HCT116 (cell line): ENCODE data around the gene MYLK. TPM values are rescaled to one million over a fixed set of nuclear protein-coding genes. Genes with fewer than 3 reads are reported as not detected.

ENCODE experiments used
- ATAC-seq: fragments of 200-7000 bp; cut with Tn5 transposase; 2 replicates; pipeline ENCODE4 v1.9.1; 2020; ENCODE audit warnings: mild to moderate bottlenecking, moderate library complexity
- BruUV-seq: library from RNA; stranded (reverse); fragments of 400-500 nt; replicated peaks from 2 replicates; lab custom pipeline; 2021; lab: Mats Ljungman, UMichigan
- CTCF ChIA-PET: fragments of 300-600 bp; sonication (Branson Sonifier 250); formaldehyde crosslinking; loops from one replicate; lab custom pipeline; 2021; ENCODE audit warnings: antibody characterized with exemption; lab: Charles Lee
- POLR2A ChIA-PET: fragments of 300-600, 350-600 bp; sonication (Branson Sonifier 250); formaldehyde crosslinking; loops from one replicate; lab custom pipeline; 2021; ENCODE audit warnings: antibody characterized with exemption; lab: Charles Lee
- RAD21 ChIA-PET, 2 experiments: fragments of 300-600 bp; sonication (Branson Sonifier 250); formaldehyde crosslinking; loops; one replicate each; lab custom pipeline; 2023; ENCODE audit warnings: low total read pairs in 2 of 2; ENCODE audit not compliant: uncharacterized antibody in 2 of 2, unreplicated experiment in 2 of 2, low non-redundant PET in 1 of 2; lab: Charles Lee
- DNase-seq: peaks from one replicate; pipeline ENCODE4 v3.0.0-alpha.2; 2010; ENCODE audit warnings: low read depth, low spot score
- H2AFZ ChIP-seq: fragments of 200-600 bp; shearing (Covaris generic), sonication (generic); 2 replicates; pipeline ENCODE4 v1.6.1; 2017; ENCODE audit warnings: low read depth, mixed run types, mixed read lengths, antibody characterized with exemption, low read length; ENCODE audit not compliant: poor library complexity, severe bottlenecking
- H3K27ac ChIP-seq: 2 replicates; pipeline ENCODE4 v1.5.1; 2012; ENCODE audit warnings: low read depth, low read length
- H3K27me3 ChIP-seq: fragments of 200-600 bp; sonication (generic); 2 replicates; pipeline ENCODE4 v1.6.1; 2016; ENCODE audit warnings: mixed run types, low read length, mixed read lengths; ENCODE audit not compliant: insufficient read depth
- H3K36me3 ChIP-seq, 2 experiments: fragments of 200-500 bp in 1 of 2; fragments of 200-600 bp in 1 of 2; sonication (Bioruptor generic) in 1 of 2; sonication (generic) in 1 of 2; 2 replicates each; pipeline versions ENCODE4 v1.5.1 to v1.6.1; 2014 to 2016; ENCODE audit warnings: low read length in 2 of 2, inconsistent platforms in 1 of 2, mixed read lengths in 1 of 2, mixed run types in 1 of 2; ENCODE audit not compliant: insufficient read depth in 2 of 2, control insufficient read depth in 1 of 2
- H3K4me1 ChIP-seq, 2 experiments: fragments of 200-600 bp in 1 of 2; sonication (generic) in 1 of 2; 2 replicates each; pipeline versions ENCODE4 v1.5.1 to v1.6.1; 2012 to 2017; ENCODE audit warnings: low read length in 2 of 2, inconsistent platforms in 1 of 2, mild to moderate bottlenecking in 1 of 2, mixed read lengths in 1 of 2, mixed run types in 1 of 2, moderate library complexity in 1 of 2; ENCODE audit not compliant: insufficient read depth in 2 of 2, control insufficient read depth in 1 of 2
- H3K4me2 ChIP-seq: fragments of 200-600 bp; sonication (generic); 2 replicates; pipeline ENCODE4 v1.6.1; 2017; ENCODE audit warnings: mixed run types, low read length, mixed read lengths
- H3K4me3 ChIP-seq, 2 experiments: fragments of 200-600 bp in 1 of 2; sonication (generic) in 1 of 2; replicated peaks in 1 of 2; 2 replicates each; pipeline ENCODE4 v1.5.1; 2011 to 2016; ENCODE audit warnings: low read length in 2 of 2, control low read depth in 1 of 2, low read depth in 1 of 2, mild to moderate bottlenecking in 1 of 2, mixed read lengths in 1 of 2, mixed run types in 1 of 2
- H3K79me2 ChIP-seq: fragments of 200-600 bp; sonication (generic); 2 replicates; pipeline ENCODE4 v1.6.1; 2017; ENCODE audit warnings: mild to moderate bottlenecking, mixed run types, low read length, moderate library complexity, mixed read lengths; ENCODE audit not compliant: insufficient read depth
- H3K9ac ChIP-seq: fragments of 200-600 bp; sonication (generic); 2 replicates; pipeline ENCODE4 v1.6.1; 2016; ENCODE audit warnings: low read length, mixed read lengths
- H3K9me2 ChIP-seq: fragments of 200-600 bp; sonication (generic), shearing (Covaris generic); 2 replicates; pipeline ENCODE4 v1.6.1; 2017; ENCODE audit warnings: mixed run types, mild to moderate bottlenecking, moderate library complexity; ENCODE audit not compliant: insufficient read depth
- H3K9me3 ChIP-seq, 2 experiments: fragments of 200-500 bp in 1 of 2; fragments of 200-600 bp in 1 of 2; sonication (Bioruptor generic) in 1 of 2; sonication (generic) in 1 of 2; 2 replicates each; pipeline ENCODE4 v1.6.1; 2014 to 2017; ENCODE audit warnings: low read length in 2 of 2, mixed read lengths in 2 of 2, inconsistent platforms in 1 of 2, low read depth in 1 of 2, mild to moderate bottlenecking in 1 of 2, mixed run types in 1 of 2, moderate library complexity in 1 of 2; ENCODE audit not compliant: control insufficient read depth in 1 of 2, insufficient read depth in 1 of 2
- H4K20me1 ChIP-seq: fragments of 200-600 bp; sonication (generic), shearing (Covaris generic); 2 replicates; pipeline ENCODE4 v1.6.1; 2017; ENCODE audit warnings: mixed run types, mild to moderate bottlenecking, moderate library complexity; ENCODE audit not compliant: insufficient read depth
- CEBPB ChIP-seq: IDR thresholded peaks from 2 replicates; pipeline ENCODE4 v1.6.1; 2012; ENCODE audit warnings: low read depth
- ELF1 ChIP-seq: IDR thresholded peaks from 2 replicates; pipeline ENCODE4 v1.6.1; 2012; ENCODE audit warnings: low read depth, borderline replicate concordance
- JUND ChIP-seq: IDR thresholded peaks from 2 replicates; pipeline ENCODE4 v1.6.1; 2012
- MAX ChIP-seq: IDR thresholded peaks from 2 replicates; pipeline ENCODE4 v1.6.1; 2012
- POLR2A ChIP-seq: IDR thresholded peaks from 2 replicates; pipeline ENCODE4 v1.7.0; 2011; ENCODE audit warnings: borderline replicate concordance; ENCODE audit not compliant: insufficient read depth, insufficient read length; ENCODE audit errors: extremely low read depth
- POLR2AphosphoS5 ChIP-seq: IDR thresholded peaks from 2 replicates; pipeline ENCODE4 v1.6.1; 2011; ENCODE audit warnings: mild to moderate bottlenecking, low read depth, low read length, moderate library complexity
- RAD21 ChIP-seq: IDR thresholded peaks from 2 replicates; pipeline ENCODE4 v1.6.1; 2012; ENCODE audit warnings: low read depth, mild to moderate bottlenecking
- REST ChIP-seq: IDR thresholded peaks from 2 replicates; pipeline ENCODE4 v1.6.1; 2012; ENCODE audit warnings: low read depth
- SP1 ChIP-seq: IDR thresholded peaks from 2 replicates; pipeline ENCODE4 v1.6.1; 2012; ENCODE audit warnings: low read depth
- TCF7L2 ChIP-seq: IDR thresholded peaks from 2 replicates; pipeline ENCODE4 v1.7.0; 2011; ENCODE audit warnings: borderline replicate concordance, inconsistent platforms; ENCODE audit not compliant: insufficient read depth, insufficient read length; ENCODE audit errors: extremely low read depth
- ZBTB33 ChIP-seq: IDR thresholded peaks from 2 replicates; pipeline ENCODE4 v1.6.1; 2011; ENCODE audit warnings: mild to moderate bottlenecking, low read length, moderate library complexity; ENCODE audit not compliant: insufficient replicate concordance; ENCODE audit errors: extremely low read depth
- intact Hi-C: fragments of 100-400 bp; cut with micrococcal nuclease; formaldehyde crosslinking; loops from 2 replicates; pipeline ENCODE4 v1.10.0; 2022
- total RNA-seq: library from RNA; stranded (reverse); gene quantifications from one replicate; pipeline ENCODE4 v1.2.1, GENCODE V29; 2021; ENCODE audit not compliant: unreplicated experiment

Gene MYLK
- total RNA-seq, 1 experiment from 2014 or later, result 3.8 TPM

- TF ChIP-seq REST (no peak), SP1 (no peak), ELF1 (no peak)
Observed at GRCh38 chr3:123733805-123734526, 150.2 kb downstream of the MYLK start (continued).

GRCh38 chr3:123733341-123733740, 150.8 kb downstream of the MYLK start:
- Histone ChIP-seq H2AFZ (no peak overlapping the region), H3K36me3 (no peaks in the 10 kb centered on the region)
- DNase-seq, result no peak
- TF ChIP-seq ZBTB33 (no peak), MAX (no peak), RAD21 (no peak), ELF1 (no peak), TCF7L2 (no peak), JUND (no peak), POLR2AphosphoS5 (no peak), SP1 (no peak), POLR2A (no peak), CEBPB (no peak), REST (no peak)
- TF ChIP-seq, all 23 proteins: peak for 0
- ChIA-PET RAD21 (no interaction called here), CTCF (interaction anchor here (1.0 to 1.6 kb wide), 2 partner anchors 10 kb away, joined by 3 to 4 read pairs; no protein-coding TSS in a partner anchor), POLR2A (no interaction called here)
- BruUV-seq, result no TSS peak
- Histone ChIP-seq H3K4me2 (no peak overlapping the region), H3K9ac (no peak overlapping the region), H3K9me3 (no peaks in the 10 kb centered on the region), H3K4me1 (peaks cover 0 to 25% of the 10 kb centered on the region in 2 experiments; a peak in 2 of 4 replicates), H3K79me2 (no peaks in the 10 kb centered on the region), H4K20me1 (no peaks in the 10 kb centered on the region), H3K4me3 (no peak overlapping the region), H3K9me2 (no peaks in the 10 kb centered on the region), H3K27me3 (no peaks in the 10 kb centered on the region), H3K27ac (no peak overlapping the region)
- no peak for ATAC-seq
- intact Hi-C loops, result no loop called here
